BJ (cell line): ENCODE measurements around the gene ZBTB11. TPM values are rescaled to one million over a fixed set of nuclear protein-coding genes. Genes with fewer than 3 reads are reported as not detected.

ENCODE experiments used
- CTCF ChIA-PET: fragments of 350-600 bp; formaldehyde crosslinking; extraction: SDS; loops from one replicate; lab custom pipeline; 2021; ENCODE audit warnings: antibody characterized with exemption, inconsistent platforms; lab: Yijun Ruan, JAX
- POLR2A ChIA-PET: fragments of 300-600 bp; sonication (Branson Sonifier 250); formaldehyde crosslinking; extraction: SDS; loops from one replicate; lab custom pipeline; 2021; ENCODE audit warnings: antibody characterized with exemption; lab: Charles Lee
- DNase-seq: peaks from one replicate; pipeline ENCODE4 v3.0.0-alpha.2; 2011; ENCODE audit warnings: low read depth
- H3K27me3 ChIP-seq: 2 replicates; pipeline ENCODE4 v1.6.0; 2011; ENCODE audit warnings: low read length; ENCODE audit not compliant: control insufficient read depth, insufficient read depth
- H3K36me3 ChIP-seq: 2 replicates; pipeline ENCODE4 v1.5.1; 2011; ENCODE audit warnings: low read length; ENCODE audit not compliant: control insufficient read depth, insufficient read depth
- H3K4me3 ChIP-seq: 2 replicates; pipeline ENCODE4 v1.5.1; 2011; ENCODE audit warnings: low read depth, mild to moderate bottlenecking, control low read depth, low read length
- polyA plus RNA-seq: library from polyadenylated mRNA; depleted of rRNA; stranded (reverse); fragments of >200 nt; gene quantifications from 2 replicates; pipeline ENCODE4 v1.2.3, GENCODE V29; 2011
- TF ChIP-seq, protein P1 (sequence below): IDR thresholded peaks from 2 replicates; pipeline ENCODE4 v1.5.1; 2011; ENCODE audit warnings: low read depth, mild to moderate bottlenecking, control low read depth, inconsistent platforms, low read length, moderate library complexity; ENCODE audit not compliant: insufficient read depth

ZBTB11 gene
- polyA plus RNA-seq, 1 experiment = 4.5 TPM

DNA sequence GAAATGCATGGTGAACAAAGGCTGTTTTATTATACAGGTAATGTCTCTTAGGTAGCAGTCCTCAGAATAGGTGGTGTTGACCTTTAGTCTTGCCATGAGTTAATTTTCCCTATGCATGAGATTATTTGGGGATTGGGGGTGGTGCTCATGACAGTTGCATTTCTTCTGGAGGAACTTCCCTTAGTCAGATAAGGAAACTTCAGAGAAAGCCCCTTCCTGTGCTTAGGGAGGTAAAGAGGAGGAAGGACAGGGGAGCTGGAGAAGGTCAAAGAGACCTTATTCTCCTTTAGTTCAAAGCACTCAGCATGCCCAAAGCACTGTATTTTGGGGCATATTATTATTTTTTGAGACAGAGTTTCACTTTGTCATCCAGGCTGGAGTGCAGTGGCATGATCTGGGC, 47.7 kb downstream of the ZBTB11 start:
- H3K4me3 ChIP-seq = no peak overlapping the region
- POLR2A ChIA-PET = no interaction called here
- TF ChIP-seq, protein P1, sequence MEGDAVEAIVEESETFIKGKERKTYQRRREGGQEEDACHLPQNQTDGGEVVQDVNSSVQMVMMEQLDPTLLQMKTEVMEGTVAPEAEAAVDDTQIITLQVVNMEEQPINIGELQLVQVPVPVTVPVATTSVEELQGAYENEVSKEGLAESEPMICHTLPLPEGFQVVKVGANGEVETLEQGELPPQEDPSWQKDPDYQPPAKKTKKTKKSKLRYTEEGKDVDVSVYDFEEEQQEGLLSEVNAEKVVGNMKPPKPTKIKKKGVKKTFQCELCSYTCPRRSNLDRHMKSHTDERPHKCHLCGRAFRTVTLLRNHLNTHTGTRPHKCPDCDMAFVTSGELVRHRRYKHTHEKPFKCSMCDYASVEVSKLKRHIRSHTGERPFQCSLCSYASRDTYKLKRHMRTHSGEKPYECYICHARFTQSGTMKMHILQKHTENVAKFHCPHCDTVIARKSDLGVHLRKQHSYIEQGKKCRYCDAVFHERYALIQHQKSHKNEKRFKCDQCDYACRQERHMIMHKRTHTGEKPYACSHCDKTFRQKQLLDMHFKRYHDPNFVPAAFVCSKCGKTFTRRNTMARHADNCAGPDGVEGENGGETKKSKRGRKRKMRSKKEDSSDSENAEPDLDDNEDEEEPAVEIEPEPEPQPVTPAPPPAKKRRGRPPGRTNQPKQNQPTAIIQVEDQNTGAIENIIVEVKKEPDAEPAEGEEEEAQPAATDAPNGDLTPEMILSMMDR = no peak
- H3K27me3 ChIP-seq = peaks cover 3% of the 10 kb centered on the region; the same call in 1 of the 2 replicates
- CTCF ChIA-PET = interaction anchor here (1.2 kb wide), 1 partner anchor 8 kb away, joined by 3 read pairs; no protein-coding TSS in a partner anchor
- no peak for DNase-seq
- no peaks in the 10 kb centered on the region for H3K36me3 ChIP-seq

DNA sequence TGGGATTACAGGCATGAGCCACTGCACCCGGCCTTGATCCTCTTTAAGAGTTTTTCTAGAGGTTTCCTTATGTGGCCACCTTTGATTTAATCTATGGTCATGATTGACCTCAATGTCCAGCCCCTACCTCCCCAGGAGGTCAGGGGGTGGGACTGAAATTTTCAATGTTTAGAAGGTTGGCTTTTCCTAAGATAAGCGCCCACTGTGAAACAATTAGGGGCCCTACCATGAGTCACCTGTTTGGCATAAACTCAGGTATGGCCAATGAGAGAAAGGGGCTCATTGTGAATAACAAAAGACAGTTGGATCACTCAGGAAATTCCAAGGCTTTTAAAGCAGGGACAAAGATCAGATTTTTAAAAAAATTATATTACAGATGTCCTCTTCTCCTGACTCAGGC, 51.1 kb downstream of the ZBTB11 start:
- Histone ChIP-seq H3K27me3 (no peaks in the 10 kb centered on the region), H3K4me3 (no peak overlapping the region), H3K36me3 (no peaks in the 10 kb centered on the region)
- CTCF ChIA-PET = interaction anchor here (1.5 kb wide), 1 partner anchor 9 kb away, joined by 3 read pairs; no protein-coding TSS in a partner anchor
- TF ChIP-seq, protein P1 = no peak
- no peak for DNase-seq
- POLR2A ChIA-PET = no interaction called here

DNA sequence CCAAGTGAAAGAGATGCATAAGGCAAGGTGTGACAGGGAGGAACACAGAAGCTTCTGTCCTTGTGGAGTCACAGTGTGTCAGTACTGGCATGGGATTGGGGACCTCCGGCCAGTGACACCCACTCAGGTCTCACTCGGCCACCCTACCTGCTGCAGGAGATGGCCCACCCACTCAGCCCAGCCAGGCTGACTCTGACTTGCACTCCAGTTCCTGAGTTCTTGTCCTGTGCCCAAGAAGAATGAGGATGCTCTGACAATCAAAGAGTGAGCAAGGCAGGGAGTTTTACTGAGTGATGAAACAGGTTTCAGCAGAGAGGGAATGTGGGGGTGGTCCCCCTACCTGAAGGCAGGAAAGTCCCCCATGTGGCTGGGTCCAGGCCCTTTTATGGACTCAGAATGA, 52.1 kb downstream of the ZBTB11 start:
- ChIA-PET CTCF (interaction anchor here (1.1 kb wide), 1 partner anchor 9 kb away, joined by 3 read pairs; no protein-coding TSS in a partner anchor), POLR2A (no interaction called here)
- Histone ChIP-seq H3K27me3 (no peaks in the 10 kb centered on the region), H3K36me3 (no peaks in the 10 kb centered on the region), H3K4me3 (no peak overlapping the region)
- no peak for DNase-seq
- TF ChIP-seq, protein P1 = no peak

DNA sequence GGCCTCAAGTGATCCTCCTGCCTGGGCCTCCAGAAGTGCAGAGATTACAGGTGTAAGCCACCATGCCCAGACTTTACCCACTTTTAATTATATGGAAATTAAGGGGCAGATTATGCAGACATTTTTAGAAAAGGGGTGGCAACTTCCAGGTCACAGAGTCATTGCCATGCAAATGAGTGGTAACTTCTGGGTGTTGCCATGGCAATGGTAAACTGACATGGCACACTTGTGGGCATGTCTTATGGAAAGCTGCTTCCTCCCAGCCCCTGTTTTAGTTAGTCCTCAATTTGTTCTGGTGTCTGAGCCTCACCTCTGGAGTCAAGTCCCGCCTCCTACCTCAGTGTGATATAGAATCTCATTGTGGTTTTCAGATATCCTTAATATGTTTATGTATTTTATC, 53.3 kb downstream of the ZBTB11 start:
- ChIA-PET CTCF (interaction anchor here (1.1 kb wide), 1 partner anchor 8 kb away, joined by 3 read pairs; no protein-coding TSS in a partner anchor), POLR2A (interaction anchor here (0.7 kb wide), 1 partner anchor 15 kb away, joined by 6 read pairs; no protein-coding TSS in a partner anchor)
- H3K4me3 ChIP-seq = no peak overlapping the region
- H3K36me3 ChIP-seq = no peaks in the 10 kb centered on the region
- TF ChIP-seq, protein P1 = no peak
- no peak for DNase-seq
- H3K27me3 ChIP-seq = no peaks in the 10 kb centered on the region

DNA sequence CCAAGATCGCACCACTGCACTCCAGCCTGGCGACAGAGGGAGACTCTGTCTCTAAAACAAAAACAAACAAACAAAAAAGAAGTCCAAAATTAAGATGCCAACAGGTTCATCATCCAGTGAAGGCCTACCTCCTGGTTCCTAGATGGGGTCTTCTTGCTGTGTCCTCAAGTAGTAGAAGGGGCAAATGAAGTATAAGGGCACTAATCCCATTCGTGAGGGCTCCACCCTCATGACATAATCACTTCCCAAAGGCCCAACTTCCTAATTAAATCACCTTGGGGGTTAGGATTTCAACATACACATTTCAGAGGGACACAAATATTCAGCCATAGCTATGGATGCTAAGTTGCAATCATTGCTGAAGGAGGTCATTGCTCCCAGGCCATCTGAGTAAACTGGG, 57.2 kb downstream of the ZBTB11 start:
- ChIA-PET POLR2A (no interaction called here), CTCF (interaction anchor here (1.3 kb wide), 1 partner anchor 12 kb away, joined by 3 read pairs; no protein-coding TSS in a partner anchor)

More for the DNA sequence above, 57.2 kb downstream of the ZBTB11 start:
- no peak overlapping the region for H3K4me3 ChIP-seq
- no peaks in the 10 kb centered on the region for H3K36me3 ChIP-seq
- no peak for DNase-seq
- TF ChIP-seq, protein P1 = no peak
- H3K27me3 ChIP-seq = no peaks in the 10 kb centered on the region
